Measurements from ENCODE around the gene PCGF3.

- TF ChIP-seq ZNF155 (tag by site-specific recombination; IDR thresholded peaks at IDR 0.05): no peak
- no peak for TF ChIP-seq ZNF473 (tag by site-specific recombination; IDR thresholded peaks at IDR 0.05)
- TF ChIP-seq ZNF596 (tag by site-specific recombination; IDR thresholded peaks at IDR 0.05): no peak
- TF ChIP-seq ZBTB44 (tag by site-specific recombination; IDR thresholded peaks at IDR 0.05): no peak
- TF ChIP-seq PATZ1 (tag by site-specific recombination; IDR thresholded peaks at IDR 0.05): no peak
- TF ChIP-seq ZNF23 (tag by site-specific recombination; IDR thresholded peaks at IDR 0.05; ENCODE audit: borderline replicate concordance): no peak
Observed at GRCh38 chr4:707929-708630, 2.4 kb downstream of the PCGF3 start.
